Measurements from ENCODE around the gene SCUBE2.

Gene SCUBE2

DNA sequence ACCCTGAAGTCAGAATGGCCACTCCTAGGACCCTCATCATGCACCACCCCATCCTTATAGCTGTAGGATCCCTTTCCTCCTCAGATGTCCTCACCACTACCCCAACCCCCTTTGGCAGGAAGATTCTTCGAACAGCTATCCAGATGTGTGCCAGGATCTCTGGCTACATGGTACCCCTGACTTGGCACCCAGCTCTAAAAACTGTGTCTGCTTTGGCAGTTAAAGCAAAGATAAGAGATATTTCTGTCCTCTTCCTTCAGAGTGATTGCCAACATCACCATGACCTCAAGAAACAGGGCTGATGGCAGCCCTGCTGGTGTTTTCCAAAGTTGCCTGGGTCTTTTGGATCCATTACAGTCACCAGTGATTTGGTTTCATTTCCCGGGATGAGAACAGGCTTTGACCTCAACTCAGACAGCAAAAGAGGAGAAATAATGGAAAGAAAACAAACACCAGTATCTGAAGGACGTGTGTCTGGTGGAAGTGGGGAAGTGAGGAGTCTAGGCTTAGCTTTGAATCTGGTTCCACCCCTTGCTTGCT, 83.3 kb downstream of the SCUBE2 start:
- TF ChIP-seq, protein P1, sequence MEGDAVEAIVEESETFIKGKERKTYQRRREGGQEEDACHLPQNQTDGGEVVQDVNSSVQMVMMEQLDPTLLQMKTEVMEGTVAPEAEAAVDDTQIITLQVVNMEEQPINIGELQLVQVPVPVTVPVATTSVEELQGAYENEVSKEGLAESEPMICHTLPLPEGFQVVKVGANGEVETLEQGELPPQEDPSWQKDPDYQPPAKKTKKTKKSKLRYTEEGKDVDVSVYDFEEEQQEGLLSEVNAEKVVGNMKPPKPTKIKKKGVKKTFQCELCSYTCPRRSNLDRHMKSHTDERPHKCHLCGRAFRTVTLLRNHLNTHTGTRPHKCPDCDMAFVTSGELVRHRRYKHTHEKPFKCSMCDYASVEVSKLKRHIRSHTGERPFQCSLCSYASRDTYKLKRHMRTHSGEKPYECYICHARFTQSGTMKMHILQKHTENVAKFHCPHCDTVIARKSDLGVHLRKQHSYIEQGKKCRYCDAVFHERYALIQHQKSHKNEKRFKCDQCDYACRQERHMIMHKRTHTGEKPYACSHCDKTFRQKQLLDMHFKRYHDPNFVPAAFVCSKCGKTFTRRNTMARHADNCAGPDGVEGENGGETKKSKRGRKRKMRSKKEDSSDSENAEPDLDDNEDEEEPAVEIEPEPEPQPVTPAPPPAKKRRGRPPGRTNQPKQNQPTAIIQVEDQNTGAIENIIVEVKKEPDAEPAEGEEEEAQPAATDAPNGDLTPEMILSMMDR (IDR thresholded peaks at IDR 0.05; ENCODE audit: low read depth, low read length, missing control alignments): no peak
- in situ Hi-C loops (cut with HindIII; ENCODE audit: low pct_ligation_motif_present, low sequenced_read_pairs): no loop called here
- H3K4me3 ChIP-seq (ENCODE audit: low read depth, low read length): no peak overlapping the region
- no peak overlapping the region for H3K27ac ChIP-seq
- peaks cover 14% of the 10 kb centered on the region for H3K27me3 ChIP-seq (replicated peaks)
- H3K36me3 ChIP-seq (replicated peaks): no peaks in the 10 kb centered on the region
- no peak for DNase-seq

DNA sequence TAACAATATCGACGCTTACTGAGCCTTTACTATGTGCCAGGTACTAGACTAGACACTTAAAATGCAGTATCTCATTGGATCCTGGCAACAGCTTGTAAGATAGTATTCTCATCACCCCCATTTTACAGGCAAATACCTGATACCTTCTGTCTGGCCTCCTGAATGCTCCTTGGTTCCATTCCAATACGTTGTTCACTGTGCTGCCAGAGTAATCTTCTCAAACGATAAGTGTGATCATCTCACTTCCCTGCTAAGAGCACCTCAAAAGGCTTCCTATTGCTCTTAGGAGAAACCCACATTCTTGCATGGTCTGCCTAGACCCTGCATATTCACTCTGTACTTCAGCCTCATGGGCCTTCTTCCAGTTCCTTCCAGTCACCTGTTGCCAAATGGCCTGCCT, 86.3 kb downstream of the SCUBE2 start:
- no peak overlapping the region for H3K27ac ChIP-seq
- no peaks in the 10 kb centered on the region for H3K36me3 ChIP-seq (replicated peaks)
- no peak overlapping the region for H3K4me3 ChIP-seq (ENCODE audit: low read depth, low read length)
- no peak for DNase-seq
- in situ Hi-C loops (cut with HindIII; ENCODE audit: low pct_ligation_motif_present, low sequenced_read_pairs): no loop called here
- TF ChIP-seq, protein P1 (IDR thresholded peaks at IDR 0.05; ENCODE audit: low read depth, low read length, missing control alignments): no peak
- H3K27me3 ChIP-seq (replicated peaks): peaks cover 14% of the 10 kb centered on the region

DNA sequence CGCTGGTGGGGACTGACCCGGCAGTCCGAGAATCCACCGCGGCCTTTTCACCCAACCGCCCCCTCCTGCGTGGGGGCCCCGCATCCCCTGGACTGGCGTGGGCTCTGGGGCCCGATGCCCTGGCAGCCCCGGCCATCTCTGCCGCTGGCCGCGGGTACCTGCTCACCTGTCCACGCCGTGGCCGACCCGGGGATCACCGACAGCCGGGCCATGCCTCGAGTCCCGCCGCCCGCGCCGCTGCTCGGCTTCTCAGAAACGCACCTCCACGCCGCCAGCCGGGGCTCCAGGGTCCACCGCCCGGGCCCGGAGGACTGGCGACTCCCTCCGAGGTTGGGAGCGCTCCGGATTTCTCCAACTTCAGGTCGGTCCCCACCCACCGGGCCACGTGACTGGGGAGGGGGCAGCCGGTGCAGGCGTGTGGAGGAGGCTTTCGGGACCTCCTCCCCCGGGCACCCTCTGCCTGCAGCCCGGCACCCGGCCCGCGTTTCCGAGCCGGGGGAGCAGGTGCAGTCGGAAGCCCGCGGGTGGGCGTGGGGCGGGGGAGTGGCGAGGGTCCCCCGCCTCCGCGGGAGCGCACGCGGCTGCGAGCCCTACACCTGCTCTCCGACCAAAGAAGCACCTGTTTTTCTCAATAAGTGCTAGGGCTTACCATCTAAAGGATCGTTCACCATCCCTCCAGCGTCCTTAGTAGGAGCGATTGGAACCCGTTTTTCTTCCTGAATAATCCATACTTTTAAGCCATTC, 87.0 kb downstream of the SCUBE2 start:
- no peak for DNase-seq
- Histone ChIP-seq H3K4me3 (ENCODE audit: low read depth, low read length) (peak overlapping the region; percentile 45), H3K36me3 (replicated peaks) (no peaks in the 10 kb centered on the region), H3K27ac (no peak overlapping the region), H3K27me3 (replicated peaks) (peaks cover 14% of the 10 kb centered on the region)
- in situ Hi-C loops (cut with HindIII; ENCODE audit: low pct_ligation_motif_present, low sequenced_read_pairs): no loop called here
- TF ChIP-seq, protein P1 (IDR thresholded peaks at IDR 0.05; ENCODE audit: low read depth, low read length, missing control alignments): no peak

DNA sequence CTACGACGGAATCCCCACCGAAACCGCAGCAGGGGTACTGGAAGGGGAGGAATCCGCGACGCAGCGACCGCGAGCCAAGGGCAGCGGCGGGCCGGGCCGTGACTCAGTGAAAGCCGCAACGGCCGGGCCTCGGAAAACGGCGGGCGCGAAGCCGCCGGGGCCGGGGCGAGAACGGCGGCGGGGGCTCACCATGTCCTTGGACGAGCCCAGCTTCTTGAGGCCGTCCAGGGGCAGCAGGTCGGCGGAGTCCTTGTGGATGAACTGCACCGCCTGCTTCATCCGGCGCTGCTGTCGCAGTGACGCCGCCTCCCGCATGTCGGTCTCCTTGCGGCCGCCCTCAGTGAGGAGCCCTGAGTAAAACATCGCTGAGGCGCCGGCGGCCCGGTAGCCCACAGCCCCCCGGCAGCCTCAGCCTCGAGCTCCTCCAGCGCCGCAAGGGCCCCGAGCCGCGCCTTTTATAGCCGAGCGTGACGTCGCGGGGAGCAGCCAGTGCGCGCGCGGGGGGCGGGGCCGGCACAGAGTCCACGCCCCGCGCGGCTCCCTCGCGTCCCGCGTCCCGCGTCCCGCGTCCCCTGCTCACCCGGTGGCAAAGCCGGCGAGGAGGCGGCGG, 87.7 kb downstream of the SCUBE2 start, which contains the start of gene NRIP3:
Gene NRIP3 (minus strand): TSS at position 429 of the 610 bp plus-strand sequence. CDS start 66 bp downstream, at position 363.
- H3K27me3 ChIP-seq (replicated peaks): peaks cover 14% of the 10 kb centered on the region
- peak within 1 kb of the TSS; percentile 1 for H3K27ac ChIP-seq
- in situ Hi-C loops (cut with HindIII; ENCODE audit: low pct_ligation_motif_present, low sequenced_read_pairs): no loop called here

DNA sequence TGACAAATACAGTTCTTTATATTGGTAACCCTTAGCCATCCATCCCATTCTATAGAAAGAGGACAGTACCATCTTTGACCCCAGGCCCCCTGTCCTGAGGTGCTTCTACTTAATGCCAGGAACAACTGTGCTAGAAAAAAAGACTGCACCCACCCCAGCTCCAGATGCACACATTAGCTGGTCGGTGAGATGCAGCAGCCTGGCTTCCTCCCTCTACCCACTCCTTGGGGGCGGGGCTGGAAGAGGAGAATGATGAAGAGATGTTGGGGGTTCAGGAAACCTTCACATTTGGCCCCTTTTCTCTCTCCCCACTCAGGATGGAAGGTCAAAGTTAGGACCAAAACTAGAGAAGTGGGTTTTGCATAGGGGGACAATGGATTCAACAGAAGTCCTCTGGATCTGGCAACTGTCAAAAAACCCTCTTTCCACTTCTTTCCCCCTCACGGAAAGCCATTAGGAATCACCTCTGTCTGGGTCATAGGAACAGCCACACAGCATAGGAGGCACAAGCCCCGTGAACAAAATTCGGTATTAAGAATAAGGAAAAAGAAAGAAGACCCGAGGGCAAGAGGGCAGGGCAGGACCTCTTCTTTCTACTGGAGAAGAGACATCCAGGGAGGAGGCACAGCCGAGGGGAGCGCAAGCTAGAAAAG, 88.4 kb downstream of the SCUBE2 start:
- H3K27me3 ChIP-seq (replicated peaks): peaks cover 14% of the 10 kb centered on the region
- peak overlapping the region; percentile 52 for H3K4me3 ChIP-seq (ENCODE audit: low read depth, low read length)
- TF ChIP-seq, protein P1 (IDR thresholded peaks at IDR 0.05; ENCODE audit: low read depth, low read length, missing control alignments): no peak
- in situ Hi-C loops (cut with HindIII; ENCODE audit: low pct_ligation_motif_present, low sequenced_read_pairs): no loop called here
- H3K27ac ChIP-seq: peak overlapping the region; percentile 1
- no peak for DNase-seq
- no peaks in the 10 kb centered on the region for H3K36me3 ChIP-seq (replicated peaks)

More for the DNA sequence above, 87.7 kb downstream of the SCUBE2 start, which contains the start of gene NRIP3:
- peak; percentile 28 for DNase-seq
- H3K36me3 ChIP-seq (replicated peaks): no peaks in the 10 kb centered on the region
- H3K4me3 ChIP-seq (ENCODE audit: low read depth, low read length): peak within 1 kb of the TSS; percentile 52
- TF ChIP-seq, protein P1 (IDR thresholded peaks at IDR 0.05; ENCODE audit: low read depth, low read length, missing control alignments): no peak
